Stimulated activated naive CD8-positive, alpha-beta T cell treated with anti-CD3 and anti-CD28 coated beads, Interleukin-15, Interleukin-2, amounts not matched to agents 100 ng/mL and 50 ng/mL, for 24 hours (primary cell): ENCODE results near the gene EGFL7.

ENCODE experiments used
- H3K27ac Mint-ChIP-seq: one replicate; pipeline ENCODE4 v1.8.0; 2021; ENCODE audit warnings: mild to moderate bottlenecking, mixed read lengths
- H3K27me3 Mint-ChIP-seq: one replicate; pipeline ENCODE4 v1.8.0; 2021; ENCODE audit warnings: mixed read lengths
- H3K36me3 Mint-ChIP-seq: one replicate; pipeline ENCODE4 v1.8.0; 2021; ENCODE audit warnings: low read depth, mixed read lengths
- H3K4me1 Mint-ChIP-seq: one replicate; pipeline ENCODE4 v1.8.0; 2021; ENCODE audit warnings: low read depth, mixed read lengths
- H3K4me3 Mint-ChIP-seq: one replicate; pipeline ENCODE4 v1.8.0; 2021; ENCODE audit warnings: mild to moderate bottlenecking, mixed read lengths
- H3K9me3 Mint-ChIP-seq: one replicate; pipeline ENCODE4 v1.8.0; 2021; ENCODE audit warnings: mixed read lengths

The EGFL7 gene

GRCh38 chr9:136645903-136646754 lies 16.6 kb upstream of the EGFL7 start:
- Mint-ChIP-seq H3K27ac (no peak overlapping the region), H3K4me3 (no peak overlapping the region), H3K36me3 (no peaks in the 10 kb centered on the region), H3K9me3 (no peaks in the 10 kb centered on the region), H3K4me1 (peaks cover 7% of the 10 kb centered on the region), H3K27me3 (peaks cover 25% of the 10 kb centered on the region)

GRCh38 chr9:136646827-136647711 lies 15.6 kb upstream of the EGFL7 start:
- Mint-ChIP-seq H3K9me3 (no peaks in the 10 kb centered on the region), H3K27me3 (peaks cover 25% of the 10 kb centered on the region), H3K4me3 (no peak overlapping the region), H3K27ac (no peak overlapping the region), H3K36me3 (no peaks in the 10 kb centered on the region), H3K4me1 (peaks cover 7% of the 10 kb centered on the region)

GRCh38 chr9:136648751-136649150 lies 14.0 kb upstream of the EGFL7 start:
- Mint-ChIP-seq H3K4me3 (no peak overlapping the region), H3K27ac (no peak overlapping the region), H3K4me1 (peaks cover 2% of the 10 kb centered on the region), H3K36me3 (no peaks in the 10 kb centered on the region), H3K27me3 (peaks cover 18% of the 10 kb centered on the region), H3K9me3 (no peaks in the 10 kb centered on the region)

- H3K27me3 Mint-ChIP-seq, result peaks cover 15% of the 10 kb centered on the region
- H3K4me3 Mint-ChIP-seq, result no peak overlapping the region
- no peaks in the 10 kb centered on the region for H3K36me3 Mint-ChIP-seq
- no peaks in the 10 kb centered on the region for H3K9me3 Mint-ChIP-seq
- no peaks in the 10 kb centered on the region for H3K4me1 Mint-ChIP-seq
- H3K27ac Mint-ChIP-seq, result no peak overlapping the region
Measured at GRCh38 chr9:136650021-136650420, 12.7 kb upstream of the EGFL7 start.

GRCh38 chr9:136650648-136651047 lies 12.1 kb upstream of the EGFL7 start:
- Mint-ChIP-seq H3K27me3 (peaks cover 15% of the 10 kb centered on the region), H3K4me1 (no peaks in the 10 kb centered on the region), H3K4me3 (no peak overlapping the region), H3K27ac (no peak overlapping the region), H3K9me3 (no peaks in the 10 kb centered on the region), H3K36me3 (no peaks in the 10 kb centered on the region)

- Mint-ChIP-seq H3K27ac (no peak overlapping the region), H3K36me3 (no peaks in the 10 kb centered on the region), H3K4me3 (no peak overlapping the region), H3K4me1 (peaks cover 5% of the 10 kb centered on the region), H3K27me3 (peaks cover 23% of the 10 kb centered on the region), H3K9me3 (no peaks in the 10 kb centered on the region)
Measured at GRCh38 chr9:136651860-136652259, 10.9 kb upstream of the EGFL7 start.

GRCh38 chr9:136653323-136654079 lies 9.2 kb upstream of the EGFL7 start:
- no peaks in the 10 kb centered on the region for H3K9me3 Mint-ChIP-seq
- peaks cover 13% of the 10 kb centered on the region for H3K4me1 Mint-ChIP-seq
- H3K4me3 Mint-ChIP-seq, result no peak overlapping the region
- no peaks in the 10 kb centered on the region for H3K36me3 Mint-ChIP-seq
- peaks cover 31% of the 10 kb centered on the region for H3K27me3 Mint-ChIP-seq
- H3K27ac Mint-ChIP-seq, result no peak overlapping the region

- Mint-ChIP-seq H3K27ac (no peak overlapping the region), H3K4me3 (no peak overlapping the region), H3K4me1 (peaks cover 15% of the 10 kb centered on the region), H3K27me3 (peaks cover 30% of the 10 kb centered on the region), H3K9me3 (no peaks in the 10 kb centered on the region), H3K36me3 (no peaks in the 10 kb centered on the region)
Measured at GRCh38 chr9:136654820-136655535, 7.7 kb upstream of the EGFL7 start.

- Mint-ChIP-seq H3K27ac (no peak overlapping the region), H3K27me3 (peaks cover 30% of the 10 kb centered on the region), H3K36me3 (no peaks in the 10 kb centered on the region), H3K4me3 (no peak overlapping the region), H3K4me1 (peaks cover 15% of the 10 kb centered on the region), H3K9me3 (no peaks in the 10 kb centered on the region)
Measured at GRCh38 chr9:136655536-136656182, 7.1 kb upstream of the EGFL7 start.

GRCh38 chr9:136656183-136656738 lies 6.5 kb upstream of the EGFL7 start:
- Mint-ChIP-seq H3K4me1 (peaks cover 15% of the 10 kb centered on the region), H3K27me3 (peaks cover 30% of the 10 kb centered on the region), H3K27ac (no peak overlapping the region), H3K4me3 (no peak overlapping the region), H3K9me3 (no peaks in the 10 kb centered on the region), H3K36me3 (no peaks in the 10 kb centered on the region)

GRCh38 chr9:136656795-136657611 lies 5.7 kb upstream of the EGFL7 start:
- H3K36me3 Mint-ChIP-seq, result no peaks in the 10 kb centered on the region
- peaks cover 15% of the 10 kb centered on the region for H3K4me1 Mint-ChIP-seq
- H3K9me3 Mint-ChIP-seq, result no peaks in the 10 kb centered on the region
- H3K4me3 Mint-ChIP-seq, result no peak overlapping the region
- no peak overlapping the region for H3K27ac Mint-ChIP-seq
- H3K27me3 Mint-ChIP-seq, result peaks cover 30% of the 10 kb centered on the region

- Mint-ChIP-seq H3K9me3 (no peaks in the 10 kb centered on the region), H3K27me3 (peaks cover 23% of the 10 kb centered on the region), H3K4me1 (peaks cover 15% of the 10 kb centered on the region), H3K27ac (no peak overlapping the region), H3K36me3 (no peaks in the 10 kb centered on the region), H3K4me3 (no peak overlapping the region)
Measured at GRCh38 chr9:136657974-136658848, 4.5 kb upstream of the EGFL7 start.
